Memory B cell (primary cell): ENCODE data around the gene LIMS2.

Experiments
- ATAC-seq: fragments of 150-1000 bp; cut with Tn5 transposase; 2 replicates; pipeline ENCODE4 v1.10.0; 2021; ENCODE audit warnings: low read depth, mild to moderate bottlenecking, moderate library complexity
- DNase-seq, 2 donors: peaks; one replicate each; pipeline ENCODE4 v3.0.0; 2022; ENCODE audit warnings: low spot score in 2 of 2
- H3K27ac Mint-ChIP-seq: one replicate; pipeline ENCODE4 v1.8.0; 2022; ENCODE audit warnings: mild to moderate bottlenecking, moderate library complexity, mixed read lengths
- H3K27me3 Mint-ChIP-seq: one replicate; pipeline ENCODE4 v1.8.0; 2022; ENCODE audit warnings: mixed read lengths
- H3K36me3 Mint-ChIP-seq: one replicate; pipeline ENCODE4 v1.8.0; 2022; ENCODE audit warnings: mild to moderate bottlenecking, mixed read lengths
- H3K4me1 Mint-ChIP-seq: one replicate; pipeline ENCODE4 v1.8.0; 2022; ENCODE audit warnings: mixed read lengths
- H3K4me3 Mint-ChIP-seq: one replicate; pipeline ENCODE4 v1.8.0; 2022; ENCODE audit warnings: mild to moderate bottlenecking, moderate library complexity, mixed read lengths
- H3K9me3 Mint-ChIP-seq: one replicate; pipeline ENCODE4 v1.8.0; 2022; ENCODE audit warnings: mixed read lengths

LIMS2 gene

DNA sequence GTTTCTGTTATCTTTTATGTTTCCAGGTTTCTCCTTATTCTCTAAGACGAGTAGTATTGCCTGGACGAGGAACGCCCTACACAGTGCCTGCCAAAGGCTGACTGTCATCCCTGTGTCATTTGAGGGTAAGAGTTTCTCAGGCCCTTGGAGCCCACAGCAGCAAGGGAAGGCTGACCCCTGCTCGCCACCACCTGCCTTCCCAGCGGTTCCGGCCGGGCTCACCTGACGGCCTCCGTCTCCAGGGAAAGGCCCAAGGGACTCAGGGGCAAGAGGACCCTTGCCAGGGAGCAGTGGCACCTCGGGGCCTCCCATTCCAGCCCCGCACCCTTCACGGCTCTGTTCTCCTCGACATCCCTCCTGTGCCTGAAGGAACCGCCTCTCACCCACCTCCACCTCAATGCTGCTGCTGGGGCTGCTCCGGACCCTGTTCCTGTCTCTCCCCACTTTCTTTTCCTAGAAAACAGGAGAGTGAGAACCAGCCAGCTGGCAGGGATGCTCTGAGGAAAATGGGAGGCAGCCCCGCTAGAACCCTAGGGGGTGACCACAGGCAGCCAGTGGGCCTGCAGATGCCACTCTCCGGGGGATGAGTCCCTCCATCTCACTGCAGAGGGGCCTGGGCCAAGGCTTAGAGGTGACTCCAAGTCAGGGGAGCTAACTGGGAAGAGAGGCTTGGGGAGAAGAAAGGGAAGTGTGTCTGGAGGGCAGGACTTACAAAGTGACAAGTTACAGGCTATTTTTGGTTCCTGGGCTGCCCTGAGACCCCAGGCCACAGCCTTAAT, 1.9 kb downstream of the LIMS2 start:
- no peak overlapping the region for H3K27ac Mint-ChIP-seq
- ATAC-seq (no peak), DNase-seq (no peak)
- H3K36me3 Mint-ChIP-seq = no peaks in the 10 kb centered on the region
- peaks cover 29% of the 10 kb centered on the region for H3K27me3 Mint-ChIP-seq
- peaks cover 17% of the 10 kb centered on the region for H3K4me1 Mint-ChIP-seq
- peak overlapping the region; percentile 83 for H3K4me3 Mint-ChIP-seq
- H3K9me3 Mint-ChIP-seq = no peaks in the 10 kb centered on the region

DNA sequence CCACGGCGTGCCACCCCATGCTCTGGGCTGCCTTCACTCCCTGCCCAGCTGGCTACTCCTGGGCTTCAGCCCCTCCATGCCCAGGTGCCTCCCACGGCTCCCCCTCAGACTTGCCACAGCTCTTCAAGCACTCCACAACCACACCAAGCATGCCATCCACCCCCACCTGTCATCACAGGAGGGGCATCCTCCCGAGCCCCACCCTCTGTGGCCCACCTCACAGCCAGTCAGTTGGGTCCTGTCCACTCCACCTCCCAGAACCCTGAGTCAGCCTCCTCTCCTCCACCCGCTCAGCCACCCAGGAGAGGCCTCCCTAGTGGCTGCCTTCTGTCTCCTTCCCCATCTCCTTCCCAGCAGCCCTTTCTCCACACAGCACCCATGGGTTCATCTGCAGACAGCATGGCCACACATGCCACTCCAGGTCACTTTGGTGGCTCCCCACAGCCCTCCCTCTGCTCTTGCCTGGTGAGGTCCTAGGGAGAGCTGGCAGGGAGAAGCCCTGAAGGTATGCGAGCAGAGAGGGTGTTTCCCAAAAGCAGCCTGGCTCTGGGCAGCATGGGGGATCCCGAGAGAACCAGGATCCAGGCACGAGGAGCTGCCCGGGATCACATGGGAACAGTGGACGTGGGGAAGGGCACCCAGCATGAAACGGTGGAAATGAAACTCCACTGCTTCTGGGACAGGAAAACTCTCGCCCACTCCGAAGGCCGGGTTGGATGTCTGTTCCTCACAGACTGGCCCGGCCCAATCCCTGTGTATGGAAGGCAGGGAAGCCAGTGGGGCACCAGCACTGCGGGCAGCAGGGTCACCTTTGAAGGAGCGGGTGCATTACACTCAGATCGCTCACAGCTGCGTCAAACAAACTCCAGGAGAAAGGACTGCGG, 2.7 kb downstream of the LIMS2 start:
- Mint-ChIP-seq H3K27ac (no peak overlapping the region), H3K27me3 (peaks cover 24% of the 10 kb centered on the region), H3K4me1 (peaks cover 11% of the 10 kb centered on the region), H3K9me3 (no peaks in the 10 kb centered on the region), H3K36me3 (no peaks in the 10 kb centered on the region), H3K4me3 (no peak overlapping the region)
- ATAC-seq (no peak), DNase-seq (no peak)

DNA sequence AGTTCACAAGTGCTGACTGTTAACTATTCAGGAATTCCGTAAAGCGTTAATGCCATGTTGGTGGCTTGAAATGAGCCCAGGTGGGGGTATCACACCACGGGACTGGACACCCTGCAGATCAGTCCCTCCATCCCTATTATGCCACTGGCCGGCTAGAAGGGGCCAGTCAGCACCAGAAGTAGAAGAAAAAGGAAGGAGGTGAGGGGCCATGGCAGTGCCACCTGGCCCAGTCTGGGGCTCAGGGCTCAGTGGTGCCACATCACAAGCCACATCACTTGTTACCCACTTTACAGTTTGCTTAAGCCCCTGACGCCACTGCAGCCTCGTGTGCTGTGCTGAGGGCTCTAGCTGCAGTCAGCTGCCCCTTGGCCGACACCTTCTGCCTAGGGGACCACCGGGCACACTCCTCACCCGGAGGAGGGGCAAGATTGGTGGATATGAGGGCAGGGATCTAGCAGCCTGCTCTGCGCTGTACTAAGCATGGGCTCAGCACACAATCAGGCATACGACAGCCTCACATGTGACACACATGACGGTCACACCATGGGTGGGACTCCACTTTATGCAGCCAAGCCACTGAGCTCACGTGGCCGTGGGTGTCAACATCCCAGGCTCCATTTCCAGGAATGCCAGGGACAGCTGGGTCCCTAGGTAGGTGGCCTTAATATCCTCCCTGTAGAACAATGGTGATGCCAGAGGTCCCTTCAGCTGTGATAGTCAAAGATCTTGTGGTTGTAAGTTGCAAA, 3.6 kb downstream of the LIMS2 start:
- H3K4me3 Mint-ChIP-seq = no peak overlapping the region
- peaks cover 11% of the 10 kb centered on the region for H3K4me1 Mint-ChIP-seq
- peaks cover 27% of the 10 kb centered on the region for H3K27me3 Mint-ChIP-seq
- H3K36me3 Mint-ChIP-seq = no peaks in the 10 kb centered on the region
- H3K27ac Mint-ChIP-seq = no peak overlapping the region
- H3K9me3 Mint-ChIP-seq = no peaks in the 10 kb centered on the region
- no peak for DNase-seq
- no peak for ATAC-seq

DNA sequence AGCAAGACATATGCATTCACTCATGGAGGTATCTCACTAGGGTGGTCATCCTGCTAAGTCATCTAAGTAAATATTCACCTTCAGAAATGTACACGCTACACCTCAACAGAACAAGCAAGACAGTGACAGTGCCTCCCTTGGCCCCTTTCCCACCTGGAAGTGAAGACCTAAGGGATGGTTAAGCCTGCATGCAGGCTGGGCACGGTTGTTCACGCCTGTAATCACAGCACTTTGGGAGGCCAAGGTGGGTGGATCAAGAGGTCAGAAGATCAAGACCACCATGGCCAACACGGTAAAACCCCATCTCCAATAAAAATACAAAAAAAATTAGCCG, 4.4 kb downstream of the LIMS2 start:
- Mint-ChIP-seq H3K4me3 (no peak overlapping the region), H3K36me3 (no peaks in the 10 kb centered on the region), H3K27ac (no peak overlapping the region), H3K27me3 (peaks cover 25% of the 10 kb centered on the region), H3K4me1 (peaks cover 9% of the 10 kb centered on the region), H3K9me3 (no peaks in the 10 kb centered on the region)
- no peak for ATAC-seq
- DNase-seq = no peak

DNA sequence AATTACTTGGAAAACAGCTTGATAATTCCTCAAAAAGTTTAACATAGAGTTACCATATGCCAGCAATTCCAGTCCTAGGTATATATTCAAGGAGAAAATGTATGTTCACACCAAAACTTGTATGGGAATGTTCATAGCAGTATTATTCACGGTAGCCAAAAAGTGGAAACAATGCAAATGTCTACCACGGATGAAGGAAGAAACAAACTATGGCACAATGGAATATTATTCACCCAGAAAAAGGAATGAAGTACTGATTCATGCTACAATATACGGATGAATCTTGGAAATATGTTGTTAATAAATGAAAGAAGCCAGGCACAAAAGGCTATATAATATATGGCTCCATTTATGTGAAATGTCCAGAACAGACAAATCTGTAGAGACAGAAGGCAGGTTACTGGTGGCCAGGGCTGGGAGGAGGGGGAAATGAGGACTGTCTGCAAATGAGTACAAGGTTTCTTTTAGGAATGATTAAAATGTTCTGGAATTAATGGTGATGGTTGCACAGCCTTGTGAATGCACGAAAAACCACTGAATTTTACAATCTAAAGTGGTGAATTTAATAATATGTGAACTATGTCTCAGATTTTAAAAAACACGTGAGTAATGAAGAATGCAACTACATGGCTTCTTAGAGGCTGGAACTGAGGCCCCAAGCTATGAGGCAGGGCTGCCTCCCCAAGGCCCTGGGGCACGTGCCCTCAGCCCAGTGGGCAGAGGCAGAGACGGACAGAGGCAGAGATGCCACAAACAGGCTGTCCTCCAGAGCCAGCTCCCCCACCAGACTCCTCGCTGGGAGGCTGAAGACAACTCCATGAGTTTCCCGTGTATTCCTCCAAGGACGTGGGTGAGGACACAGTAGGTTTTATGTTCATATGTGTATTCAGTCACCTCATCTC, 5.0 kb downstream of the LIMS2 start:
- DNase-seq = no peak
- H3K9me3 Mint-ChIP-seq = no peaks in the 10 kb centered on the region
- no peak for ATAC-seq
- peaks cover 6% of the 10 kb centered on the region for H3K4me1 Mint-ChIP-seq
- no peak overlapping the region for H3K4me3 Mint-ChIP-seq
- no peak overlapping the region for H3K27ac Mint-ChIP-seq
- no peaks in the 10 kb centered on the region for H3K36me3 Mint-ChIP-seq
- H3K27me3 Mint-ChIP-seq = peaks cover 29% of the 10 kb centered on the region

DNA sequence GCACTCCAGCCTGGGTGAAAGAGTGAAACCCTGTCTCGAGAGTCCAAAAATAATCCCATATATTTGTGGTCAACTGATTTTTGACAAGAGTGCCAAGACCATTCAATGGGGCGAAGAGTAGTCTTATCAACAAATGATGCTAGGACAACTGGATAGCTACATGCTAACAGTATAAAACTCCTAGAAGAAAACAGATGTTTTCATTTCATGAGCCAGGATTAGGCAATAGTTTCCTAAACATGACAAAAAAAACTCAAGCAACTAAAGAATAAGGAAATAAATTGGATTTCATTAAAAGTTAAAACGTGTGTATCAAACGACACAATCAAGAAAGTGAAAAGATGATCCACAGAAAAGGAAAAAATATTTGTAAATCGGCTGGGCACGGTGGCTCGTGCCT, 6.3 kb downstream of the LIMS2 start:
- H3K27me3 Mint-ChIP-seq = peaks cover 25% of the 10 kb centered on the region
- no peak for ATAC-seq
- no peak overlapping the region for H3K4me3 Mint-ChIP-seq
- H3K36me3 Mint-ChIP-seq = no peaks in the 10 kb centered on the region
- H3K9me3 Mint-ChIP-seq = no peaks in the 10 kb centered on the region
- H3K4me1 Mint-ChIP-seq = peaks cover 3% of the 10 kb centered on the region
- H3K27ac Mint-ChIP-seq = no peak overlapping the region
- DNase-seq = no peak

DNA sequence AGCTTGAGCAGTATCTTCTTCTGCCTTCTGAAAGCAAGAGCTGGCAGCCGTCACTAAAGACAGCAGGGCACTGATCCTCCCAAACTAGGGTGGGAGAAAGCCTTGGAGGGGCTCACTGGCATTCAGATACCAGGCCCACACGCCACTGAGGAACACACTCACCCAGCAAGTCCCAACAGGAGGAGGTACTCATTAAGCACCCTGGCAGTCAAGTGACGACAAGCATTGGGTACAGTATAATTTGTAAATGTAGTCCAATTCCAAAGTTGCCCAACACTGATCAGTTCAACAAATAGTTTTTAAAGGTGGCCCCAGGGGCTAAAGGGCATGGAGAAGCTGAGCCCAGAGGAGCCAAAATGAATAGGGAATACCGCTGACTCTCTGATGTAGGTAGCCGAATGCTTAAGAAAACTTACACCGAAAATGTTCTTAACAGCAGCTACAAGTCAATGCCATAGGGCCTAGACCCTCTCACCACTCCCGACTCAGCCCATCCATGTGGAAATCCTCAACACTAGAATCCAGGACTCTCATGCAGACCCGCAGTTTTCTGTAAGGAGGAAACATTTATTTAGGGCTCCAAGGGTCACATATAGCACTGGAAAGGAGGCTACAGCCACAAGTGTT, 9.9 kb downstream of the LIMS2 start:
- H3K9me3 Mint-ChIP-seq = no peaks in the 10 kb centered on the region
- no peak overlapping the region for H3K27ac Mint-ChIP-seq
- DNase-seq (no peak), ATAC-seq (no peak)
- H3K4me3 Mint-ChIP-seq = no peak overlapping the region
- peaks cover 5% of the 10 kb centered on the region for H3K4me1 Mint-ChIP-seq
- H3K36me3 Mint-ChIP-seq = no peaks in the 10 kb centered on the region
- peaks cover 34% of the 10 kb centered on the region for H3K27me3 Mint-ChIP-seq

DNA sequence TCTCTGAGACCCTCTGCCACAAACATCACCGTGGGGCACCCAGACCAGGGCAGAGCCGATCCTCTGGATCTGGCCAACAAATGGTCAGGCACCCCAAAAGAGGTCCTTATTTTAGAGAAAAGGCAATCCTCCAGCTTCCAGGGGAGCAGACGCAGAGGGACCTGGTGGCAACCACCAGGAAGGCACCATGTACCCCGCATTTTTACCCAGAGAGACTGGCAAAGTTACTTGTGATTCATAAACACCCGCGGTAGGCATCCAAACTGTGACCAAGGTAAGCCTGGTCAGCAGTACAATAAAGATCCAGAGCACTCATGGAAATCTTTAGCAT, 10.5 kb downstream of the LIMS2 start:
- Mint-ChIP-seq H3K4me1 (peaks cover 6% of the 10 kb centered on the region), H3K27ac (no peak overlapping the region), H3K27me3 (peaks cover 32% of the 10 kb centered on the region), H3K36me3 (no peaks in the 10 kb centered on the region), H3K4me3 (no peak overlapping the region), H3K9me3 (no peaks in the 10 kb centered on the region)
- ATAC-seq = no peak
- DNase-seq = no peak

DNA sequence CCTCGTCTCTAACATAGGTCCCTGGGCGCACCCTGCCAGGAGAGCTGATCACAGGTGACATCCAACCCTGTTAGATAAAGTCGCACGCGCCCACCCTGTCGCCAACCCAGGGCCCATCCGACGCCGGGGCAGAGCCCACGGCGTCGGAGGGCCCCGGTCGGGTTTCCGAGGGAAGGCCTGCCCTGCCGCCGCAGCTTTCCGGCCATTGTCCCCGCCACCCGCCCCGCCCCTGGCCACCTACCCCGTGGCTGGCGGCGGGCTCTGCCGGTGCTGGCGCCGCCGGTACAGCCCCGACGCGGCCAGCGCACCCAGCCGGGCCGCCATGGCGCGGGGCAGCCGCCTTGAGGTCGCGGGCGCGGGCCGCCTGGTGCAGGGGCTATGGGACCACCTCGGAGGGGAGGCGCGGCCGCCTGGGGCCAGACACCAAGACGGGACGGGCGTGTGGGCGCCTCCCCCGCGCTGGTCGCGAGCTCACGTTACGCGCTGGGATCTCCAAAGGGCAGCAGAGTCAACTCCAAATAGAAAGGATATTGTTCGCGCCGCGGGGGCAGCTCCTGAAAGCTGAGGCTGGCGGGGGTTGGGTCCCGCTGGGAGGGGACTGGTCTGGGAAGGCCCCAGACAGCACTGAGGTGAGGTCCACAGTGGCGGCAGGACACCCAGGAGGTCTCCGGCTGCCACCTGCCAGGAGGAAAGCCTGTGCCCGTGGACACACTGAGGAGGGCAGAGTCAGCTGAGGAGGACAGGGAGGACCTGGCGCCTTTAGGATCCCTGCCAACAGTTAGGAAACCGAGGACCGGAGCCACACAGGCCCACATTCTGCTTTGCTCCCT, 11.1 kb downstream of the LIMS2 start:
- no peaks in the 10 kb centered on the region for H3K36me3 Mint-ChIP-seq
- no peaks in the 10 kb centered on the region for H3K9me3 Mint-ChIP-seq
- no peak overlapping the region for H3K4me3 Mint-ChIP-seq
- peaks cover 32% of the 10 kb centered on the region for H3K27me3 Mint-ChIP-seq
- peaks cover 8% of the 10 kb centered on the region for H3K4me1 Mint-ChIP-seq
- no peak overlapping the region for H3K27ac Mint-ChIP-seq
- no peak for ATAC-seq
- DNase-seq = no peak

DNA sequence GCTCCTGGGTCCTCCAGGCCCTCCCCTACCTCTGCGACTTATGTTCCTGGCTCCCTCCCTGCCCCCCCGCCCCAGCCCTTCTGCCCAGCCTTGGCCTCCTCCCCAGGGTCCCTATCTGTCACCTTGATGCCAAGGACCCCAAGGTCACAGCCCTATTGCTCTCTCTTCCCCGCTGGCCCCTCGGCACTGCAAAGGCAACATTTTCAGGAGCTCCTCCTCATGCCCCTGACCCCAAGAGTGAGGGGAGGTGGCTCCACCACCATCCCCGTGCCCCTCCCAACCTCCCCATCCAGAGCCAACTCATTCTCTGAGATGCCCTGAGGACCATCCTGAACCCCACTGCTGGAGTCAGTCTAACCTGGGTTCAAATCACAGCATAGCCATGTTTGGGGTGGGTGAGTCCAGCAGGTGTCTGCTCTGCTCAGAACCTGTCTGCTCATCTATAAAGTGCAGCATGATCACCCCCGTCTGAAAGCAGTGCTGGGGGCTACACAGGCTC, 11.7 kb downstream of the LIMS2 start:
- Mint-ChIP-seq H3K4me1 (peaks cover 8% of the 10 kb centered on the region), H3K27me3 (peaks cover 32% of the 10 kb centered on the region), H3K27ac (no peak overlapping the region), H3K36me3 (no peaks in the 10 kb centered on the region), H3K9me3 (no peaks in the 10 kb centered on the region), H3K4me3 (no peak overlapping the region)
- no peak for ATAC-seq
- no peak for DNase-seq

DNA sequence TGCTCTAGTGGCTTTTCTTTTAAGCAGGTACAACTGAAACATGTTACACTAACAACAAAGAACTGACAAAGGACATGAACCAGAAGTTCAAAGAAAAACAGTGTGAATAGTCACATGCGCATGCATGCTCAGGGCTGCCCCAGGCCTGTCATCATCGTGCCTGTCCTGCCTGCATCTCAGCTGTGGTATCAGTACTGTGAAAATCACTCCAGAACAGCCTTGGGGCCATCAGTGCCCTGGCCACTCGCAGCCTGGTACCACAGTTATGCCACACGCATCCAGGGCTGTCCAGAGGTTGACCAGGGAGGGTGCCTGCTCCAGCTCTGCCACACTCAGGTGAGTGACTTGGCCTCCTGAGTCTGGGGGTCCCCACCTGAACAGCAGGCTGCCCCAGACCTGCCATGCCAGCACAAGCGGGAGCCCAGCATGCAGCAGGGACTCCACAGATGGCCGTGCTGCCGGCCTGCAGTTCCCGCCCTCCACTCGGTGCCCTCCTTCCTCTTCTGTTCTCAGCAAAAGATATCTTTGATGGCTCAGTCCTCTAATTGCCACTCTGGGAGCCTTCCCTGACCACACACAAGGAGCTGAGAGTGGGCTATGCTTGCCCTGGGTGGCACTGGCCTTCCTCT, 12.3 kb downstream of the LIMS2 start:
- Mint-ChIP-seq H3K4me1 (peaks cover 8% of the 10 kb centered on the region), H3K36me3 (no peaks in the 10 kb centered on the region), H3K27me3 (peaks cover 32% of the 10 kb centered on the region), H3K27ac (no peak overlapping the region), H3K4me3 (no peak overlapping the region), H3K9me3 (no peaks in the 10 kb centered on the region)
- no peak for DNase-seq
- no peak for ATAC-seq

DNA sequence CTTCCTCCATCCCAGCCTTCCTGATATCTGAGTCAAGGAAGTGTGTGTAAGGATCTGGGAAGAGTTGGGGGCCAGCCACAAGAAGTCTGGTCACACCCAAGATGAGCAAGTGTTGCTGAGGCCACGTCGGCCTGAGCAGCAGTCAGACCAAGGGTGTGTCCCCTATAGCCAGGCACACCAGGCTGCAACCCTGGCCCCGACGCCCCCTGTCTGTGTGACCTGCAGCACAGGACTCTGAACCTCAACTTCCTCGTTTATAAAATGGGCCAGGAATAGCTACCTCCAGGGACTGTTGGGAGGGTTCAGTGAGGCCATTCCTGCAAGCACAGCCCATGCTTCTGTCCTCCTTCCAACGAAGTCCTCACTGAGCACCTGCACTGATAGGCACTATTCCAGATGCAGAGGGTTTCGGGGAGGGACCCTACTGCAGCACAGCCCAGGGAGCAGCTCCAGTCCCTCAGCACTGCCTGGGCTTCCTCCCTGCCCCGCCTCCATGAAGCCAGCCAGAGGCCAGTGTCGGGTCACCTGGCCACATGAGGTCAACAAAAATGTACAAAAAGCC, 13.3 kb downstream of the LIMS2 start:
- Mint-ChIP-seq H3K9me3 (no peaks in the 10 kb centered on the region), H3K27me3 (peaks cover 32% of the 10 kb centered on the region), H3K27ac (no peak overlapping the region), H3K4me1 (peaks cover 8% of the 10 kb centered on the region), H3K4me3 (no peak overlapping the region), H3K36me3 (no peaks in the 10 kb centered on the region)
- DNase-seq (no peak), ATAC-seq (no peak)
